SK-N-SH (cell line): Measurements from ENCODE around the gene SCGB1C1.

Source experiments
- EP300 ChIP-seq, 2 experiments: IDR thresholded peaks; 2 replicates each; pipeline versions ENCODE4 v1.4.0 to v1.6.1; 2012; ENCODE audit warnings: borderline replicate concordance in 1 of 2, low read depth in 1 of 2, low read length in 1 of 2
- EZH2phosphoT487 ChIP-seq: fragments of 200-600 bp; sonication (generic); IDR thresholded peaks from 2 replicates; pipeline ENCODE4 v1.6.1; 2017; ENCODE audit warnings: low read depth, mixed run types, mild to moderate bottlenecking, antibody characterized with exemption, moderate library complexity, borderline replicate concordance
- MXI1 ChIP-seq: IDR thresholded peaks from 2 replicates; pipeline ENCODE4 v1.6.1; 2012; ENCODE audit warnings: mild to moderate bottlenecking, low read depth, low read length, improper control_type of control experiment
- NFIC ChIP-seq: IDR thresholded peaks from 2 replicates; pipeline ENCODE4 v1.4.0; 2012; ENCODE audit warnings: borderline replicate concordance
- POLR2AphosphoS5 ChIP-seq: IDR thresholded peaks from 2 replicates; pipeline ENCODE4 v1.6.1; 2012; ENCODE audit warnings: low read depth, low read length
- SIN3A ChIP-seq: IDR thresholded peaks from 2 replicates; pipeline ENCODE4 v1.6.1; 2012; ENCODE audit warnings: low read depth, mild to moderate bottlenecking, low read length, moderate library complexity, borderline replicate concordance
- SMC3 ChIP-seq: IDR thresholded peaks from 2 replicates; pipeline ENCODE4 v1.6.1; 2012; ENCODE audit warnings: low read depth, low read length, improper control_type of control experiment
- TF ChIP-seq, protein P1 (sequence below): fragments of 200-600 bp; sonication (generic); IDR thresholded peaks from 2 replicates; pipeline ENCODE4 v1.6.1; 2017; ENCODE audit warnings: antibody characterized with exemption, mild to moderate bottlenecking, moderate library complexity
- TF ChIP-seq, protein P2 (sequence below): IDR thresholded peaks from 2 replicates; pipeline ENCODE4 v1.4.0; 2012; ENCODE audit warnings: low read depth, borderline replicate concordance
- TF ChIP-seq, protein P3 (sequence below): IDR thresholded peaks from 2 replicates; pipeline ENCODE4 v1.4.0; 2012; ENCODE audit warnings: low read depth, borderline replicate concordance
- TF ChIP-seq, protein P4 (sequence below): IDR thresholded peaks from 2 replicates; pipeline ENCODE4 v1.6.1; 2012; ENCODE audit warnings: mild to moderate bottlenecking, low read depth, low read length, moderate library complexity

DNA sequence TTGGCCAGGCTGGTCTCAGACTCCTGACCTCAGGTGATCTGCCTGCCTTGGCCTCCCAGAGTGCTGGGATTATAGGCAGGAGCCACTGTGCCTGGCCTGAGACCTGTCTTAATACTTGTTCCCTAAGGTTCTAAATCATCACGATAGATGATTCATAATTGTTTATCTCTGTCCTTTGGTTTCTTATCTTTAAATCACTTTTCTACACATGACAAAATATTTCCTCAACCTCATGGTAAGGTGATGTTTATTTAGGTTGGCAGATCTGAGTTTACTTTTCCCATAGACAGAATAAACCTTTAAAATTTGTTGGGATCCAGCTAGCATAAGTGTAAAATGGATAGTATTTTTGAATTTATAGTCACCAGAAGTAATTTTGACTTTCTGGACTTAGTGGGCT lies 47.4 kb downstream of the SCGB1C1 start:
- TF ChIP-seq EP300 (IDR thresholded peaks at IDR 0.05; ENCODE audit: borderline replicate concordance in 1 of 2, low read depth in 1 of 2, low read length in 1 of 2) (no peak), POLR2AphosphoS5 (no peak), NFIC (no peak), SMC3 (no peak), SIN3A (no peak), MXI1 (no peak), EZH2phosphoT487 (no peak)
- TF ChIP-seq, protein P1, sequence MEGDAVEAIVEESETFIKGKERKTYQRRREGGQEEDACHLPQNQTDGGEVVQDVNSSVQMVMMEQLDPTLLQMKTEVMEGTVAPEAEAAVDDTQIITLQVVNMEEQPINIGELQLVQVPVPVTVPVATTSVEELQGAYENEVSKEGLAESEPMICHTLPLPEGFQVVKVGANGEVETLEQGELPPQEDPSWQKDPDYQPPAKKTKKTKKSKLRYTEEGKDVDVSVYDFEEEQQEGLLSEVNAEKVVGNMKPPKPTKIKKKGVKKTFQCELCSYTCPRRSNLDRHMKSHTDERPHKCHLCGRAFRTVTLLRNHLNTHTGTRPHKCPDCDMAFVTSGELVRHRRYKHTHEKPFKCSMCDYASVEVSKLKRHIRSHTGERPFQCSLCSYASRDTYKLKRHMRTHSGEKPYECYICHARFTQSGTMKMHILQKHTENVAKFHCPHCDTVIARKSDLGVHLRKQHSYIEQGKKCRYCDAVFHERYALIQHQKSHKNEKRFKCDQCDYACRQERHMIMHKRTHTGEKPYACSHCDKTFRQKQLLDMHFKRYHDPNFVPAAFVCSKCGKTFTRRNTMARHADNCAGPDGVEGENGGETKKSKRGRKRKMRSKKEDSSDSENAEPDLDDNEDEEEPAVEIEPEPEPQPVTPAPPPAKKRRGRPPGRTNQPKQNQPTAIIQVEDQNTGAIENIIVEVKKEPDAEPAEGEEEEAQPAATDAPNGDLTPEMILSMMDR = no peak
- TF ChIP-seq, protein P2, sequence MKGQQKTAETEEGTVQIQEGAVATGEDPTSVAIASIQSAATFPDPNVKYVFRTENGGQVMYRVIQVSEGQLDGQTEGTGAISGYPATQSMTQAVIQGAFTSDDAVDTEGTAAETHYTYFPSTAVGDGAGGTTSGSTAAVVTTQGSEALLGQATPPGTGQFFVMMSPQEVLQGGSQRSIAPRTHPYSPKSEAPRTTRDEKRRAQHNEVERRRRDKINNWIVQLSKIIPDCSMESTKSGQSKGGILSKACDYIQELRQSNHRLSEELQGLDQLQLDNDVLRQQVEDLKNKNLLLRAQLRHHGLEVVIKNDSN = no peak
- TF ChIP-seq, protein P3, sequence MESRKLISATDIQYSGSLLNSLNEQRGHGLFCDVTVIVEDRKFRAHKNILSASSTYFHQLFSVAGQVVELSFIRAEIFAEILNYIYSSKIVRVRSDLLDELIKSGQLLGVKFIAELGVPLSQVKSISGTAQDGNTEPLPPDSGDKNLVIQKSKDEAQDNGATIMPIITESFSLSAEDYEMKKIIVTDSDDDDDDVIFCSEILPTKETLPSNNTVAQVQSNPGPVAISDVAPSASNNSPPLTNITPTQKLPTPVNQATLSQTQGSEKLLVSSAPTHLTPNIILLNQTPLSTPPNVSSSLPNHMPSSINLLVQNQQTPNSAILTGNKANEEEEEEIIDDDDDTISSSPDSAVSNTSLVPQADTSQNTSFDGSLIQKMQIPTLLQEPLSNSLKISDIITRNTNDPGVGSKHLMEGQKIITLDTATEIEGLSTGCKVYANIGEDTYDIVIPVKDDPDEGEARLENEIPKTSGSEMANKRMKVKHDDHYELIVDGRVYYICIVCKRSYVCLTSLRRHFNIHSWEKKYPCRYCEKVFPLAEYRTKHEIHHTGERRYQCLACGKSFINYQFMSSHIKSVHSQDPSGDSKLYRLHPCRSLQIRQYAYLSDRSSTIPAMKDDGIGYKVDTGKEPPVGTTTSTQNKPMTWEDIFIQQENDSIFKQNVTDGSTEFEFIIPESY = no peak
- TF ChIP-seq, protein P4, sequence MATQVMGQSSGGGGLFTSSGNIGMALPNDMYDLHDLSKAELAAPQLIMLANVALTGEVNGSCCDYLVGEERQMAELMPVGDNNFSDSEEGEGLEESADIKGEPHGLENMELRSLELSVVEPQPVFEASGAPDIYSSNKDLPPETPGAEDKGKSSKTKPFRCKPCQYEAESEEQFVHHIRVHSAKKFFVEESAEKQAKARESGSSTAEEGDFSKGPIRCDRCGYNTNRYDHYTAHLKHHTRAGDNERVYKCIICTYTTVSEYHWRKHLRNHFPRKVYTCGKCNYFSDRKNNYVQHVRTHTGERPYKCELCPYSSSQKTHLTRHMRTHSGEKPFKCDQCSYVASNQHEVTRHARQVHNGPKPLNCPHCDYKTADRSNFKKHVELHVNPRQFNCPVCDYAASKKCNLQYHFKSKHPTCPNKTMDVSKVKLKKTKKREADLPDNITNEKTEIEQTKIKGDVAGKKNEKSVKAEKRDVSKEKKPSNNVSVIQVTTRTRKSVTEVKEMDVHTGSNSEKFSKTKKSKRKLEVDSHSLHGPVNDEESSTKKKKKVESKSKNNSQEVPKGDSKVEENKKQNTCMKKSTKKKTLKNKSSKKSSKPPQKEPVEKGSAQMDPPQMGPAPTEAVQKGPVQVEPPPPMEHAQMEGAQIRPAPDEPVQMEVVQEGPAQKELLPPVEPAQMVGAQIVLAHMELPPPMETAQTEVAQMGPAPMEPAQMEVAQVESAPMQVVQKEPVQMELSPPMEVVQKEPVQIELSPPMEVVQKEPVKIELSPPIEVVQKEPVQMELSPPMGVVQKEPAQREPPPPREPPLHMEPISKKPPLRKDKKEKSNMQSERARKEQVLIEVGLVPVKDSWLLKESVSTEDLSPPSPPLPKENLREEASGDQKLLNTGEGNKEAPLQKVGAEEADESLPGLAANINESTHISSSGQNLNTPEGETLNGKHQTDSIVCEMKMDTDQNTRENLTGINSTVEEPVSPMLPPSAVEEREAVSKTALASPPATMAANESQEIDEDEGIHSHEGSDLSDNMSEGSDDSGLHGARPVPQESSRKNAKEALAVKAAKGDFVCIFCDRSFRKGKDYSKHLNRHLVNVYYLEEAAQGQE = no peak
